Ovary (tissue), 9 donors: ENCODE data around the gene RTN4IP1. TPM values are rescaled to one million over a fixed set of nuclear protein-coding genes. Genes with fewer than 3 reads are reported as not detected.
"Not testable (repeated sequence)": the region's sequence is repeated elsewhere in the genome, so short reads cannot be mapped to it uniquely, and the experiment has no call there.

Experiments used
- DNase-seq, 5 donors: peaks; one replicate each; pipeline ENCODE4 v3.0.0-alpha.2; 2019 to 2020
- H3K27ac ChIP-seq, 2 donors: fragments of 200-600 bp; one replicate each; pipeline versions ENCODE4 v1.5.1 to v1.8.0; 2019 to 2022
- H3K27me3 ChIP-seq: fragments of 200-600 bp; one replicate; pipeline ENCODE4 v1.8.0; 2022
- H3K36me3 ChIP-seq: fragments of 200-600 bp; sonication (generic); one replicate; pipeline ENCODE4 v1.5.1; 2019
- H3K4me1 ChIP-seq: one replicate; pipeline ENCODE4 v1.8.1; 2013; ENCODE audit warnings: mild to moderate bottlenecking, moderate library complexity; ENCODE audit not compliant: insufficient read depth
- H3K4me3 ChIP-seq: fragments of 200-600 bp; sonication (generic); one replicate; pipeline ENCODE4 v1.5.1; 2017
- H3K9me3 ChIP-seq, 2 donors: fragments of 200-600 bp in 1 of 2; sonication (generic) in 1 of 2; one replicate each; pipeline versions ENCODE4 v1.5.1 to v1.8.1; 2013 to 2019; ENCODE audit warnings: mild to moderate bottlenecking in 1 of 2, moderate library complexity in 1 of 2
- CTCF ChIP-seq, 3 donors: fragments of 450-650 bp in 2 of 3; fragments of 200-600 bp in 1 of 3; IDR thresholded peaks; one replicate each; pipeline versions ENCODE4 v1.5.1 to v1.8.0; 2016 to 2022; ENCODE audit warnings: antibody characterized with exemption in 3 of 3, mild to moderate bottlenecking in 1 of 3
- EP300 ChIP-seq: sonication (generic); formaldehyde crosslinking; IDR thresholded peaks from one replicate; pipeline ENCODE4 v1.6.1; 2017; ENCODE audit warnings: antibody characterized with exemption
- POLR2A ChIP-seq: fragments of 450-650 bp; IDR thresholded peaks from one replicate; pipeline ENCODE4 v1.6.1; 2017; ENCODE audit warnings: antibody characterized with exemption, mild to moderate bottlenecking, moderate library complexity
- WGBS, 3 donors: extraction: QIAGEN DNeasy Blood & Tissue Kit in 1 of 3; methylation state at CpG; one replicate each; pipeline versions ENCODE4 v1.1.5 to v1.1.7; 2013 to 2017; 5-methylcytosine and 5-hydroxymethylcytosine counted together
- intact Hi-C, 4 donors: fragments of 100-400 bp; cut with DNase I; formaldehyde crosslinking; loops; one replicate each; pipeline versions ENCODE4 v1.11.0 to v1.15.1; 2022 to 2023
- polyA plus RNA-seq, 2 donors: library from polyadenylated mRNA; stranded (reverse); fragments of 200-250 nt in 1 of 2; fragments of 350-450 nt in 1 of 2; fragmentation: Illumina TruSeq in 1 of 2; extraction: RNeasy Lipid Tissue Mini Kit (QIAGEN cat#74804) in 1 of 2; gene quantifications; one replicate each; pipeline ENCODE4 v1.2.3, GENCODE V29; 2013 to 2014
- total RNA-seq, 7 donors: library from RNA; depleted of rRNA in 2 of 7; stranded (reverse); fragments of >200 nt in 2 of 7; fragmentation: NEBNext Ultra II Directional in 3 of 7; extraction: Animal tissue kit (Norgen Biotek cat#: 25700) in 3 of 7; gene quantifications; one replicate each; pipeline versions ENCODE4 v1.1.0 to v1.2.4, GENCODE V29; 2016 to 2023
- donor health status: DM: no; HTN: no; CAD: no; lungs with moderate emphysema.
- donor health status: DM: no; HTN: no; CAD: no.
- donor health status: Bipolar disorder and iron deficiency.
- donor health status: DM: yes; HTN: yes; CAD: no.
- donor health status: DM: no; HTN: no; CAD: no.
- donor health status: DM: yes; HTN: yes; CAD: no.

The RTN4IP1 gene
- total and polyA plus RNA-seq, 9 donors = 2.0 to 5.2 (median 3.0) TPM

GRCh38 chr6:106564476-106564875 is 64.8 kb downstream of the RTN4IP1 start:
- 64 to 65% (median 65%) methylated on average over 4 of the region's 4 CpGs for WGBS, 3 donors
- Histone ChIP-seq H3K4me1 (no peaks in the 10 kb centered on the region), H3K4me3 (no peak overlapping the region), H3K27me3 (no peaks in the 10 kb centered on the region), H3K27ac (no peak overlapping the region), H3K36me3 (no peaks in the 10 kb centered on the region), H3K9me3 (no peaks in the 10 kb centered on the region)
- TF ChIP-seq EP300 = no peak
- TF ChIP-seq CTCF (IDR thresholded peaks at IDR 0.05) = no peak
- no peak for TF ChIP-seq POLR2A
- intact Hi-C loops = loop anchor here in 1 of 4 donors (10.0 kb wide), 1 partner anchor 230 kb away; no protein-coding TSS in a partner anchor
- DNase-seq = no peak

- WGBS, 3 donors = 16 to 35% (median 31%) methylated on average over 2 of the region's 2 CpGs
- no peak overlapping the region for H3K27ac ChIP-seq
- DNase-seq = no peak
- TF ChIP-seq EP300 (no peak), POLR2A (no peak), CTCF (IDR thresholded peaks at IDR 0.05) (no peak)
- no peaks in the 10 kb centered on the region for H3K4me1 ChIP-seq
- no peaks in the 10 kb centered on the region for H3K27me3 ChIP-seq
- H3K9me3 ChIP-seq = no peaks in the 10 kb centered on the region
- H3K36me3 ChIP-seq = no peaks in the 10 kb centered on the region
- intact Hi-C loops = loop anchor here in 1 of 4 donors (10.0 kb wide), 1 partner anchor 229 kb away; no protein-coding TSS in a partner anchor
- H3K4me3 ChIP-seq = no peak overlapping the region
Measured at GRCh38 chr6:106563614-106564013, 65.7 kb downstream of the RTN4IP1 start.

- no peaks in the 10 kb centered on the region for H3K4me1 ChIP-seq
- H3K27me3 ChIP-seq = no peaks in the 10 kb centered on the region
- no peaks in the 10 kb centered on the region for H3K9me3 ChIP-seq
- H3K4me3 ChIP-seq = no peak overlapping the region
- H3K36me3 ChIP-seq = no peaks in the 10 kb centered on the region
- 14 to 31% (median 21%) methylated on average over 6 of the region's 6 CpGs for WGBS, 3 donors
- TF ChIP-seq POLR2A (no peak), EP300 (no peak), CTCF (IDR thresholded peaks at IDR 0.05) (no peak)
- peak overlapping the region in 1 of 2 donors; percentile 21 for H3K27ac ChIP-seq
- DNase-seq = no peak
- intact Hi-C loops = loop anchor here in 1 of 4 donors (10.0 kb wide), 1 partner anchor 227 kb away; no protein-coding TSS in a partner anchor
Measured at GRCh38 chr6:106561686-106562405, 67.5 kb downstream of the RTN4IP1 start.

GRCh38 chr6:106560996-106561685 is 68.2 kb downstream of the RTN4IP1 start:
- Histone ChIP-seq H3K27me3 (no peaks in the 10 kb centered on the region), H3K4me1 (no peaks in the 10 kb centered on the region), H3K4me3 (no peak overlapping the region), H3K36me3 (no peaks in the 10 kb centered on the region), H3K9me3 (no peaks in the 10 kb centered on the region), H3K27ac (no peak overlapping the region)
- intact Hi-C loops = loop anchor here in 1 of 4 donors (10.0 kb wide), 1 partner anchor 226 kb away; no protein-coding TSS in a partner anchor
- no peak for DNase-seq
- no peak for TF ChIP-seq CTCF (IDR thresholded peaks at IDR 0.05)
- TF ChIP-seq POLR2A = no peak
- no peak for TF ChIP-seq EP300
- 76 to 90% (median 85%) methylated on average over 7 of the region's 7 CpGs for WGBS, 3 donors

GRCh38 chr6:106559659-106560058 is 69.6 kb downstream of the RTN4IP1 start:
- intact Hi-C loops = loop anchor here in 1 of 4 donors (10.0 kb wide), 1 partner anchor 225 kb away; no protein-coding TSS in a partner anchor
- 95 to 98% (median 95%) methylated on average over 5 of the region's 5 CpGs for WGBS, 3 donors
- H3K27ac ChIP-seq, H3K4me3 ChIP-seq, H3K27me3 ChIP-seq, H3K4me1 ChIP-seq, H3K36me3 ChIP-seq, DNase-seq, H3K9me3 ChIP-seq: not testable (repeated sequence)
